ENCODE measurements around the gene C1GALT1C1L.

- TF ChIP-seq CHD4 (IDR thresholded peaks at IDR 0.05; ENCODE audit: borderline replicate concordance) (no peak), CTCF (IDR thresholded peaks at IDR 0.05) (no peak)
These were observed 39.0 kb downstream of the C1GALT1C1L start, which contains the start of gene PLEKHH2 for GRCh38 chr2:43637030-43637803.
